NCI-H524 treated with DMSO at 0.1 percent for 48 hours (cell line): Measurements from ENCODE around the gene PKD2L1.
"Not testable (repeated sequence)": the region's sequence is repeated elsewhere in the genome, so short reads cannot be mapped to it uniquely, and the experiment has no call there.

ENCODE experiments used
- DNase-seq: peaks from one replicate; lab custom pipeline; 2025; lab: John Stamatoyannopoulos, UW

PKD2L1 gene

GRCh38 chr10:100333661-100334440 is 3.8 kb upstream of the PKD2L1 start:
- no peak for DNase-seq

- DNase-seq, result no peak
Observed at GRCh38 chr10:100333106-100333505, 3.1 kb upstream of the PKD2L1 start.

GRCh38 chr10:100328198-100328597 is 1.8 kb downstream of the PKD2L1 start:
- no peak for DNase-seq

DNA sequence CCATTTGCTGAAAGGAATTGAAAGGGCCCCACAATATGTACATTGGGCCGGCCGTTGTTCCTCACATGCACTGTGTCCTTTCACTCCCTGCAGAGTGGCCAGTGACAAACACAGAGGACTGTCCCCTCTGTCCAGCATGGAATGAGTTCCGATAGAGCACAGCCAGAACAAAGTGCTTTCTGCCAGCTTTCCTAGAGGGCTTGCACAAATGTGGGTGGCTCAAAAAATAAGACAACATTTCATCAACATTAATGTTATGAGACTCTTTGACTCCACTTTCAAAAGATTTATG is 2.4 kb downstream of the PKD2L1 start:
- no peak for DNase-seq

DNA sequence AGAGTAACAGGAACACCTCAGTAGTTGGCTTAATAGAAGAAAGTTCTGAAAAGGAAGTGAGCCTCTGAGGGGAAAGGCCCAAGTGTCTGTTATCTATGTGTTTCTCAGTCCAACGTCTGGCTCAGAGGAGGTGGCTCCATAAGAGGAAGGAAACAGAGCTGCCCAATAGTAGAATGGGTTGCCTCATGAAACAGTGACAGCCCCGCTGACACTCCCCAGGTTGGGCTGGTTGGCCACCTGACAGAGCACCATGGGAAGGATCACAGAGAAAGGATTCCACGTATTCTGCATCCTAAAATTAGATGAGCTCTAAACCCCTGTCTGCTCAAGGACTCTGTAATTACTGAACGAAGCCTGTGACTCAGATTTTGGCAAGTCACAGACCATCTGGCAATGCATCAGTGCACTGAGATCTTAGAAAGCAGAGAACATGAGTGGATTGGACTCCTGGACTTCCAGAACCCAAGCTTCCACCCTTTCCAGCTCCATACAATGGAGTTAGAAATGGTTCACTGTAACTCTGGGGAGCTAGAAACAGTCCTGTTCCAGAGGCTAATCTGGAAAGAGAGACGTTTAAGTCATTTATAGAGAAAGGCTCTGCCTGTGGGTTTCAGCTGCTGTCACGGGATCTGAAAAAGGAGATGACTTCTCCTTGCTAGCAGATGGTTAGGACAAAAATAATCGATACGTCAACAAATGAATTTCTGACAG is 2.9 kb downstream of the PKD2L1 start:
- DNase-seq, result peak; percentile 30

DNA sequence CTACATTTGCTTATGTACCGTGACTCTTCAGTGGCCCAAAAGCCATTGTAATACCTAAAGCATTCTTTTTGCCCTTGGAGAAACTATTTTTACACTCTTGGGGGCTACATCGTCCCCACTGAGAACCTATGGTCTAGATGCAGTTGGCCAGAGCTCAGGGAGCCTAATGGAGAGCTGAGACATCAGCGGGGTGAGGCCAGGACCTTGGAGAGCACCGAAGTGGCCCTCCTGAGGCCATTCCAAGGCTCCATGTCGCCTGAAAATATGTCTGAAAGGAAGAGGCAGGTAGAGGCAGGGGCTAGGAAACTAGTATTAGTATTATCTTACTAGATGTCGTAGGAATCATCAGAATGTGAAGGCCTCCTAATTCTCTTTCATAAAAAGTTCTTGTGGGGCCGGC is 4.9 kb downstream of the PKD2L1 start:
- no peak for DNase-seq

DNA sequence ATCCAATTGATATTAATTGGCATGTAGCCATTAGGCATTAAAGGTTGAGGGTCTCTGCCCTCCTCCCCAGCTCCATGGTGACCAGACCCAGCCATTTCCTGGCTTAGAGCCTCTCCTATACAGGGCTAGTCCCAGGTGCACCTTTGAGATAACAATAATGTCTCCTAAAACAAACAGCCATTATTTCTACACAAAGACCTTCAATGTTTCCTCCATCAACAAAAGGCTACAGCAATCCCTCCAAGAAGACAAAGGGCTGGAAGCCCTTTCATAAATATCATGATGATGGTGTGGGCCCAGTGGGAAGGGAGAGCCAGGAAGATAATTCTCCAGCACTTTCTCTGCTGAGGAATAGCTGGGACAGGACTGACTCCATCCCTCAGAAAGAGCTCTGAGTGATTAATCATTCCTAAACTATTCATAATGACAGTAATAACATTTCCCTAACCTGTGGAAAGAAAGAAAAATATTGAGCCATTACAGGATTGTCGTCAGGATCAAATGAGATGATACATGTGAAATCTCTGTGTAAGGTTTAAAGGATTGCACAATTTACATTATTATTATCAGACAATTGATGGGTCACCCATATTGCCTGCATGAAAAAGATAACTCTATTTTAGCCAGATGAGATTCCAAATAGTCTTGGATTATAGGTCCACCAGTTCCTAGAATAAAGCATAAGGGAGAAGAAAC is 10.2 kb downstream of the PKD2L1 start:
- no peak for DNase-seq

GRCh38 chr10:100318207-100318606 is 11.8 kb downstream of the PKD2L1 start:
- DNase-seq, result no peak

- no peak for DNase-seq
Observed at GRCh38 chr10:100315615-100316014, 14.4 kb downstream of the PKD2L1 start.

DNA sequence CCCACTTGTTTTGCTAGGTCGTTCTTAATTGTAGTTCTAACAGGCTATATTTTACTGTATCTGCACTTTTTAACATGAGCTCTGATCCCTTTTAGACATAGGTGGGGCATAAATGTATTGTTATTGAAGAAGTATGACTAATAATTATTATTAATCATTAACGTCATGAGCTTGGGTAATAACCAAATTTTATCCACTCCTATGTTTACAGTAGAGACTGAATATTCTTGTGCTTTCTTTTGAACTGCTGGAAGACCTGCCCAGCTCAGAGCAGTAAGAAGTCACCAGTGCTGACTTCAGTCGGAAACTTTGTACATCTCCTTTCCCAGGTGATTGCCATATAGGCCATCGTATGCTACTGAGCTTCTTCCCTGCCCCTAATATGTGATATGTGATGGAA is 18.7 kb downstream of the PKD2L1 start:
- no peak for DNase-seq

- DNase-seq, result no peak
Observed at GRCh38 chr10:100307684-100308083, 22.3 kb downstream of the PKD2L1 start.

- DNase-seq, result no peak
Observed at GRCh38 chr10:100306861-100307260, 23.2 kb downstream of the PKD2L1 start.

DNA sequence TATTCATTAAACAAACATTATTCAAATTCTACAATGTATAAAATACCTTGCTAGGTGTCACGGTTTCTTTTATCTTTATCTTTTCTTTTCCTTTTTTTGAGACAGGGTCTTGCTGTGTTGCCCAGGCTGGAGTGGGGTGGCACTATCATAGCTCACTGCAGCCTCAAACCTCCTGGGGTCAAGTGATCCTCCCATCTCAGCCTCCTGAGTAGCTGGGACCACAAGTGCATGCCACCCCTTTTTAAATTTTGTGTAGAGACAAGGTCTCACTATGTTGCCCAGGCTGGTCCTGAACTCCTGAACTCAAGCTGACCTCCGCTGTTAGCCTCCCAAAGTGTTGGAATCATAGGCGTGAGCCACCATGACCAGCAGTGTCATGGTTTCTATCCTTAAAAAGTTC is 25.6 kb downstream of the PKD2L1 start:
- no peak for DNase-seq

DNA sequence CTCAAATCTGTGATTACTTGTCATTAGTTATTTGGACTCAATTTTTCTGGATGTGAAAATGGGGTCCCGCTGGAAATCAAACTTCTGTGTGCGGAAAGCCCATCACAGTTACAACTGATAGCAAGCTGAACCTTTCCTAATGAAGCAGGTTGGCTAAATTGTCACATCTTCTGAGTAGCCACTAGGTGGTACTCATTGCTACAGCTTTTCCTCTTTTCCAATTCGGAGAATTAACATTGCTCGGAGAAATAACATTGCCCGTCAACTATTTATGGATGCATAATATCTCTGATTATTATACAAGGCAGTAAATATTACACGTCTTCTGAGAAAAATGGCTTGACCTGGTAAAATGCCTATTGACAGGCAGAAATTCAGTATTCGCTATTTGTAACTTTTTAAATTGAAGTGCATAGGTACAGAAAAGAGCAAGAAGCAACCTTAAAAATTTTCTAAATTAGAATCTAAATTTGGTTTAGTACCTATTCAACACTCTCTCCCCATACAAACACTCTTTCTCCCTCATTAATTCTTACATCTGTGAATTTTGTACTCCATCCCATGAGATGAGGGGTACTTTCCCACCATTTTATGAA is 26.2 kb downstream of the PKD2L1 start:
- no peak for DNase-seq

DNA sequence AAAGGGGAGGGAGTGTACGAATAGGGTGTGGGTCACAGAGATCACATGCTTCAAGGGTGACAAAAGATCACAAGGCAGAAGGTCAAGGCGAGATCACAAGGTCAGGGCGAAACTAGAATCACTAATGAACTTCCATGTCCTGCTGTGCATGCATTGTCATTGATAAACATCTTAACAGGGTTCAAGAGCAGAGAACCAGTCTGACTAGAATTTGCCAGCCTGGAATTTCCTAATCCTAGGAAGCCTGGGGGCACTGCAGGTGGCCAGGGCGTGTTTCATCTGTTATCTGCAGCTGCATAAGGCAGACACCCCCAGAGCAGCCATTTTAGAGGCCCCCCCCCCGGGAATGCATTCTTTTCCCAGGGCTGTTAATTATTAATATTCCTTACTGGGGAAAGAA is 28.9 kb downstream of the PKD2L1 start:
- DNase-seq, result not testable (repeated sequence)

GRCh38 chr10:100297242-100297641 is 32.8 kb downstream of the PKD2L1 start:
- DNase-seq, result no peak

DNA sequence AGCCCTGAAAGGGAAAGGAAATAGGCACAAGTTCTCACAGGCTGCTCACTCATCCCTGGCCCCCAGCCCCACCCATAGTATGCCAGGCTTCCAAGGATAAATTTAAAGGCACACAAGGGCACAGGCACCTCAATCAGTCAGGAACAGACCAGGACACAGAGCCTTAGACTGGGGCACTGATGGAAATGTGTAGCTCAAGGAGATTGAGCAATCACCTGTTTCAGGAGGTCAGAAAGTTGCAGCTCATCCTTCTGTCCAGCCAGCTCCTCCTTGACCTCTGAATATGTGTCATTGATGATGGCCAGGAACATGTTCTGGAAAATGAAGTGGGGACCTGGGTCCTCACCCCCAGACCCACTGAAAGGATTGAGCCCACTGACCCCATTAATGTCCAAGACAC is 37.0 kb downstream of the PKD2L1 start:
- DNase-seq, result no peak

DNA sequence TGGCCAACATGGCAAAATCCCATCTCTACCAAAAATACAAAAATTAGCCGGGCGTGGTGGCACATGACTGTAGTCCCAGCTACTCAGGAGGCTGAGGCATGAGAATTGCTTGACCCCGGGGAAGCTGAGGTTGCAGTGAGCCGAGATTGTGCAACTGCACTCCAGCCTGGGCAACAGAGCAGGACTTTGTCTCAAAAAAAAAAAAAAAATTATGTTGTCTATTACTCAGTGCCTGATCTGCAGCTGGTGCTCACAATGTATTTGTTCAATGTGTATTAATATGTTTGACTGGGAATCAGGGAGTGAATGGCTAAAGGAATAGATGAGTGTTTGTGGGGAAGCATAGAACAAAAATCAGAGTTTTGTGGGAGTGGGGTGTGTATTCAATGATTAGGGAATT is 37.7 kb downstream of the PKD2L1 start:
- DNase-seq, result not testable (repeated sequence)

- DNase-seq, result no peak
Observed at GRCh38 chr10:100291356-100291755, 38.7 kb downstream of the PKD2L1 start.

GRCh38 chr10:100289641-100290040 is 40.4 kb downstream of the PKD2L1 start:
- no peak for DNase-seq

DNA sequence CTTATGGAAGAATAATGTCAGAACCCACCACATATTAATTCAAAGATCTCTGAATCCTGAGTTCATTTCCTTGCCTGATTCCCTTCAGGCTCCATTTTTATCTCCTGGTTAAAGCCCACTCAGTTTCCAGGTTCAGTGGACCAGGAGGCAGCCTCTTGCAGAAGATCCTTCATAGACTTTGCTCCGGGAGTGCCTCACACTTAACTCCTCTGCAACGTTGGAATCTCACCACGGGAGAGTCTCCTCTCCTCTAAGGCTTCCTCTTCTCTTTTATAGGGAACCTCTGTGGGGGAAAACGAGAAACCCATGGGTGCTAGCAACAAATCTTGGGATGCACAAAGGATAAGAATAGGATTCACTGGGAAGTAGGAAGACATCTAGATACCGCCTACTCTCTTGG is 41.8 kb downstream of the PKD2L1 start:
- no peak for DNase-seq

- DNase-seq, result no peak
Observed at GRCh38 chr10:100287756-100288155, 42.3 kb downstream of the PKD2L1 start.
